ENCODE data around the gene ZFAND2A.

GRCh38 chr7:1160670-1161021, 650 bp upstream of the ZFAND2A start:
- TF ChIP-seq CTCF (IDR thresholded peaks at IDR 0.05) (no peak), ZFX (IDR thresholded peaks at IDR 0.05; ENCODE audit: borderline replicate concordance) (no peak)

All from 22Rv1 (cell line).